ENCODE results near the gene WT1. TPM values are rescaled to one million over a fixed set of nuclear protein-coding genes. Genes with fewer than 3 reads are reported as not detected.

Gene WT1
- total and polyA plus RNA-seq, 2 of the 13 experiments (the other 11 are each of a cell fraction or from before 2014, with no cell fraction given) = 0.15 to 0.31 TPM

- TF ChIP-seq, protein P1, sequence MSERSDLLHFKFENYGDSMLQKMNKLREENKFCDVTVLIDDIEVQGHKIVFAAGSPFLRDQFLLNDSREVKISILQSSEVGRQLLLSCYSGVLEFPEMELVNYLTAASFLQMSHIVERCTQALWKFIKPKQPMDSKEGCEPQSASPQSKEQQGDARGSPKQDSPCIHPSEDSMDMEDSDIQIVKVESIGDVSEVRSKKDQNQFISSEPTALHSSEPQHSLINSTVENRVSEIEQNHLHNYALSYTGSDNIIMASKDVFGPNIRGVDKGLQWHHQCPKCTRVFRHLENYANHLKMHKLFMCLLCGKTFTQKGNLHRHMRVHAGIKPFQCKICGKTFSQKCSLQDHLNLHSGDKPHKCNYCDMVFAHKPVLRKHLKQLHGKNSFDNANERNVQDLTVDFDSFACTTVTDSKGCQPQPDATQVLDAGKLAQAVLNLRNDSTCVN (CRISPR knock-in tag; IDR thresholded peaks at IDR 0.05; ENCODE audit: borderline replicate concordance) = no peak
- no peak for TF ChIP-seq ZKSCAN8 (CRISPR knock-in tag; IDR thresholded peaks at IDR 0.05; ENCODE audit: borderline replicate concordance)
- no peak for TF ChIP-seq RBFOX2 (IDR thresholded peaks at IDR 0.05; ENCODE audit: low read depth, low read length)
- no peak for TF ChIP-seq GTF2F1 (IDR thresholded peaks at IDR 0.05; ENCODE audit: low read length)
- TF ChIP-seq ZBTB43 (CRISPR knock-in tag; conservative IDR thresholded peaks at IDR 0.05) = no peak
- no peak for TF ChIP-seq SMARCC2 (IDR thresholded peaks at IDR 0.05)
- no peak for TF ChIP-seq E2F5 (CRISPR knock-in tag; conservative IDR thresholded peaks at IDR 0.05)
Observed at GRCh38 chr11:32446227-32446626, 10.9 kb upstream of the WT1 start (continued).

GRCh38 chr11:32444186-32444585 lies 8.8 kb upstream of the WT1 start:
- Histone ChIP-seq H3K4me2 (ENCODE audit: low read depth, low read length) (no peak overlapping the region), H3K4me1 (ENCODE audit: insufficient read depth, low read length) (peaks cover 7% of the 10 kb centered on the region; the same call in 1 of the 2 replicates), H2AFZ (ENCODE audit: low read length) (no peak overlapping the region), H3K4me3 (replicated peaks in 1 of 3; ENCODE audit: insufficient read depth in 1 of 3, low read depth in 2 of 3, low read length in 3 of 3) (no peak overlapping the region), H4K20me1 (ENCODE audit: insufficient read depth, low read length) (no peaks in the 10 kb centered on the region), H3K9me3 (ENCODE audit: low read length) (no peaks in the 10 kb centered on the region), H3K79me2 (ENCODE audit: insufficient read depth, low read length) (no peaks in the 10 kb centered on the region), H3K27ac (ENCODE audit: extremely low read length, insufficient read depth, low read length) (no peak overlapping the region), H3K9ac (ENCODE audit: insufficient read depth, low read depth, low read length) (no peak overlapping the region), H3K27me3 (ENCODE audit: control insufficient read depth in 1 of 2, insufficient read depth in 2 of 2, low read length in 2 of 2) (peaks cover 0 to 24% of the 10 kb centered on the region in 2 experiments; a peak in 3 of 5 replicates), H3K36me3 (replicated peaks in 1 of 2; ENCODE audit: control insufficient read depth in 1 of 2, insufficient read depth in 2 of 2, low read length in 2 of 2) (no peaks in the 10 kb centered on the region)
- CTCF ChIA-PET (ENCODE audit: low intra/inter-chr PET ratio, low total read pairs) = no interaction called here
- intact Hi-C loops (cut with micrococcal nuclease; ENCODE audit: unreplicated experiment) (no loop called here), in situ Hi-C loops (cut with HindIII; ENCODE audit: extremely low pct_ligation_motif_present, low pct_unique_long_range_greater_than_20kb) (no loop called here)
- no TSS peak for BruUV-seq (replicated peaks)
- ATAC-seq = no peak
- no peak for FAIRE-seq
- WGBS (ENCODE audit: low lambda C conversion rate) = 4% methylated on average over 4 of the region's 4 CpGs
- DNase-seq (ENCODE audit: low spot score) = no peak
- POLR2A ChIA-PET = no interaction called here
- TF ChIP-seq, protein P2, sequence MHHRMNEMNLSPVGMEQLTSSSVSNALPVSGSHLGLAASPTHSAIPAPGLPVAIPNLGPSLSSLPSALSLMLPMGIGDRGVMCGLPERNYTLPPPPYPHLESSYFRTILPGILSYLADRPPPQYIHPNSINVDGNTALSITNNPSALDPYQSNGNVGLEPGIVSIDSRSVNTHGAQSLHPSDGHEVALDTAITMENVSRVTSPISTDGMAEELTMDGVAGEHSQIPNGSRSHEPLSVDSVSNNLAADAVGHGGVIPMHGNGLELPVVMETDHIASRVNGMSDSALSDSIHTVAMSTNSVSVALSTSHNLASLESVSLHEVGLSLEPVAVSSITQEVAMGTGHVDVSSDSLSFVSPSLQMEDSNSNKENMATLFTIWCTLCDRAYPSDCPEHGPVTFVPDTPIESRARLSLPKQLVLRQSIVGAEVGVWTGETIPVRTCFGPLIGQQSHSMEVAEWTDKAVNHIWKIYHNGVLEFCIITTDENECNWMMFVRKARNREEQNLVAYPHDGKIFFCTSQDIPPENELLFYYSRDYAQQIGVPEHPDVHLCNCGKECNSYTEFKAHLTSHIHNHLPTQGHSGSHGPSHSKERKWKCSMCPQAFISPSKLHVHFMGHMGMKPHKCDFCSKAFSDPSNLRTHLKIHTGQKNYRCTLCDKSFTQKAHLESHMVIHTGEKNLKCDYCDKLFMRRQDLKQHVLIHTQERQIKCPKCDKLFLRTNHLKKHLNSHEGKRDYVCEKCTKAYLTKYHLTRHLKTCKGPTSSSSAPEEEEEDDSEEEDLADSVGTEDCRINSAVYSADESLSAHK (CRISPR knock-in tag; IDR thresholded peaks at IDR 0.05; ENCODE audit: borderline replicate concordance) = no peak
- no peak for TF ChIP-seq ZNF317 (CRISPR knock-in tag; IDR thresholded peaks at IDR 0.05)
- no peak for TF ChIP-seq ARHGAP35 (CRISPR knock-in tag; IDR thresholded peaks at IDR 0.05; ENCODE audit: borderline replicate concordance)
- no peak for TF ChIP-seq THAP11 (CRISPR knock-in tag; IDR thresholded peaks at IDR 0.05)
- no peak for TF ChIP-seq REL (CRISPR knock-in tag; conservative IDR thresholded peaks at IDR 0.05)
- no peak for TF ChIP-seq ZBTB1 (CRISPR knock-in tag; IDR thresholded peaks at IDR 0.05; ENCODE audit: borderline replicate concordance)
- TF ChIP-seq, protein P3, sequence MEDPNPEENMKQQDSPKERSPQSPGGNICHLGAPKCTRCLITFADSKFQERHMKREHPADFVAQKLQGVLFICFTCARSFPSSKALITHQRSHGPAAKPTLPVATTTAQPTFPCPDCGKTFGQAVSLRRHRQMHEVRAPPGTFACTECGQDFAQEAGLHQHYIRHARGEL (CRISPR knock-in tag; IDR thresholded peaks at IDR 0.05) = no peak
- no peak for TF ChIP-seq FLYWCH1 (CRISPR knock-in tag; IDR thresholded peaks at IDR 0.05)
- no peak for TF ChIP-seq NCOR1 (IDR thresholded peaks at IDR 0.05; ENCODE audit: borderline replicate concordance, low read length)
- no peak for TF ChIP-seq TAF1 (CRISPR knock-in tag; IDR thresholded peaks at IDR 0.05)
- no peak for TF ChIP-seq ZNF552 (CRISPR knock-in tag; IDR thresholded peaks at IDR 0.05; ENCODE audit: borderline replicate concordance)

Data from HepG2 (cell line).